T-cell (primary cell): Measurements from ENCODE around the gene SRRM3. TPM values are rescaled to one million over a fixed set of nuclear protein-coding genes. Genes with fewer than 3 reads are reported as not detected.
"Not testable (repeated sequence)": the region's sequence is repeated elsewhere in the genome, so short reads cannot be mapped to it uniquely, and the experiment has no call there.

Source experiments
- ATAC-seq, 4 experiments: fragments of 200-7000 bp in 3 of 4; fragments of 150-1000 bp in 1 of 4; cut with Tn5 transposase; replicated peaks in 1 of 4; 1 replicate in 3 of 4; 2 replicates in 1 of 4; pipeline ENCODE4 v1.10.0; 2021; ENCODE audit warnings: moderate library complexity in 3 of 4, mild to moderate bottlenecking in 2 of 4, moderate number of reproducible peaks in 1 of 4
- CTCF ChIA-PET, 2 donors: fragments of 300-600 bp; sonication (Branson Sonifier 250); formaldehyde crosslinking; loops; one replicate each; lab custom pipeline; 2022; ENCODE audit warnings: antibody characterized with exemption in 2 of 2; lab: Charles Lee
- POLR2A ChIA-PET, 2 donors: fragments of 300-600 bp; sonication (Branson Sonifier 250); formaldehyde crosslinking; loops; one replicate each; lab custom pipeline; 2022; ENCODE audit warnings: antibody characterized with exemption in 2 of 2; lab: Charles Lee
- DNase-seq, 35 experiments: peaks; one replicate each; pipeline versions ENCODE4 v3.0.0 to v3.0.0-alpha.2; 2013 to 2023
- H3K27ac ChIP-seq: one replicate; pipeline ENCODE4 v1.5.1; 2013; ENCODE audit warnings: low read length
- H3K27me3 ChIP-seq, 2 experiments: replicated peaks in 1 of 2; 1 replicate in 1 of 2; 2 replicates in 1 of 2; pipeline versions ENCODE4 v1.6.1 to v1.7.0; 2013; ENCODE audit warnings: low read length in 1 of 2, mixed read lengths in 1 of 2; ENCODE audit not compliant: control insufficient read depth in 2 of 2, insufficient read depth in 2 of 2; ENCODE audit errors: extremely low read depth in 1 of 2
- H3K36me3 ChIP-seq, 2 donors: 1 replicate in 1 of 2; 2 replicates in 1 of 2; pipeline versions ENCODE4 v1.6.1 to v1.7.0; 2013; ENCODE audit warnings: low read length in 1 of 2; ENCODE audit not compliant: control insufficient read depth in 2 of 2, insufficient read depth in 1 of 2; ENCODE audit errors: extremely low read depth in 1 of 2
- H3K4me1 ChIP-seq, 2 experiments: 1 replicate in 1 of 2; 2 replicates in 1 of 2; pipeline versions ENCODE4 v1.6.1 to v1.7.0; 2013; ENCODE audit warnings: low read length in 2 of 2, mixed read lengths in 1 of 2; ENCODE audit not compliant: insufficient read depth in 2 of 2, control insufficient read depth in 1 of 2; ENCODE audit errors: extremely low read depth in 1 of 2
- H3K4me3 ChIP-seq, 2 donors: 1 replicate in 1 of 2; 2 replicates in 1 of 2; pipeline versions ENCODE4 v1.5.1 to v1.7.0; 2013; ENCODE audit warnings: mild to moderate bottlenecking in 2 of 2, low read length in 1 of 2, moderate library complexity in 1 of 2; ENCODE audit not compliant: control insufficient read depth in 1 of 2; ENCODE audit errors: extremely low read depth in 1 of 2
- H3K9me3 ChIP-seq: 2 replicates; pipeline ENCODE4 v1.7.0; 2013
- H3K27ac Mint-ChIP-seq, 2 donors: one replicate each; pipeline ENCODE4 v1.8.0; 2020 to 2021; ENCODE audit warnings: mild to moderate bottlenecking in 2 of 2, mixed read lengths in 2 of 2
- H3K27me3 Mint-ChIP-seq, 2 donors: one replicate each; pipeline ENCODE4 v1.8.0; 2021 to 2022; ENCODE audit warnings: mixed read lengths in 2 of 2
- H3K36me3 Mint-ChIP-seq: one replicate; pipeline ENCODE4 v1.8.0; 2021; ENCODE audit warnings: mixed read lengths
- H3K4me1 Mint-ChIP-seq, 3 donors: one replicate each; pipeline ENCODE4 v1.8.0; 2020 to 2022; ENCODE audit warnings: mixed read lengths in 3 of 3, mild to moderate bottlenecking in 1 of 3
- H3K4me3 Mint-ChIP-seq, 3 donors: one replicate each; pipeline ENCODE4 v1.8.0; 2020 to 2022; ENCODE audit warnings: mild to moderate bottlenecking in 3 of 3, mixed read lengths in 3 of 3, moderate library complexity in 3 of 3
- H3K9me3 Mint-ChIP-seq, 3 donors: one replicate each; pipeline ENCODE4 v1.8.0; 2020 to 2022; ENCODE audit warnings: mixed read lengths in 3 of 3
- WGBS: methylation state at CpG from one replicate; pipeline ENCODE4 v1.1.5; 2013; ENCODE audit warnings: missing lambda C conversion rate; ENCODE audit not compliant: insufficient coverage; 5-methylcytosine and 5-hydroxymethylcytosine counted together
- total RNA-seq, 35 experiments: library from RNA in 6 of 35; stranded (reverse) in 6 of 35; fragments of 120-200 nt in 1 of 35; gene quantifications; one replicate each; pipeline versions ENCODE4 v1.2.1 to v1.2.4 and lab custom pipeline; 2013 to 2026

Gene SRRM3
- total RNA-seq, 5 donors from 2014 or later (not counting 1 experiment from before 2014, with no cell fraction given), result not detected

GRCh38 chr7:76314740-76315139, 113.0 kb downstream of the SRRM3 start:
- not testable (repeated sequence) for H3K27ac Mint-ChIP-seq, H3K27ac ChIP-seq, DNase-seq, ATAC-seq, H3K9me3 Mint-ChIP-seq, H3K27me3 Mint-ChIP-seq, H3K36me3 ChIP-seq, H3K27me3 ChIP-seq, H3K4me3 Mint-ChIP-seq, H3K9me3 ChIP-seq, H3K4me3 ChIP-seq, H3K36me3 Mint-ChIP-seq
- H3K4me1 Mint-ChIP-seq, result peaks cover 22 to 27% (median 23%) of the 10 kb centered on the region in 3 donors
- peaks cover 6 to 32% of the 10 kb centered on the region in 2 experiments for H3K4me1 ChIP-seq
- ChIA-PET CTCF (interaction anchor here (0.6 to 3.1 kb wide), 14 partner anchors 9 to 1585 kb away, joined by 3 to 14 read pairs (median 5); partner anchors contain the start of gene YWHAG (in 2 of the 2)), POLR2A (interaction anchor here in 1 of 2 donors (0.6 kb wide), 1 partner anchor 29 kb away, joined by 3 read pairs; no protein-coding TSS in a partner anchor)
- WGBS, result 82% methylated on average over 2 of the region's 6 CpGs

GRCh38 chr7:76315364-76315763, 113.7 kb downstream of the SRRM3 start:
- Histone ChIP-seq H3K9me3 (no peaks in the 10 kb centered on the region), H3K27me3 (no peaks in the 10 kb centered on the region), H3K4me3 (no peak overlapping the region), H3K27ac (no peak overlapping the region), H3K4me1 (peaks cover 6 to 36% of the 10 kb centered on the region in 2 experiments), H3K36me3 (no peaks in the 10 kb centered on the region)
- Mint-ChIP-seq H3K4me1 (peaks cover 24 to 27% (median 26%) of the 10 kb centered on the region in 3 donors), H3K4me3 (no peak overlapping the region), H3K27ac (no peak overlapping the region), H3K27me3 (no peaks in the 10 kb centered on the region), H3K36me3 (no peaks in the 10 kb centered on the region), H3K9me3 (no peaks in the 10 kb centered on the region)
- ATAC-seq (no peak), DNase-seq (no peak)
- ChIA-PET POLR2A (no interaction called here), CTCF (interaction anchor here (0.8 to 3.1 kb wide), 7 partner anchors 9 to 138 kb away, joined by 3 to 10 read pairs (median 3); partner anchors contain the start of gene YWHAG (in 1 of the 2))
- 54% methylated on average over 5 of the region's 5 CpGs for WGBS

- no peaks in the 10 kb centered on the region for H3K36me3 ChIP-seq
- H3K27me3 Mint-ChIP-seq, result no peaks in the 10 kb centered on the region
- H3K9me3 Mint-ChIP-seq, result no peaks in the 10 kb centered on the region
- CTCF ChIA-PET, result interaction anchor here (0.6 to 1.5 kb wide), 4 partner anchors 26 to 141 kb away, joined by 3 read pairs; no protein-coding TSS in a partner anchor
- peak overlapping the region; percentile 80 to 92 (median 81) for H3K4me3 Mint-ChIP-seq
- ATAC-seq (no peak), DNase-seq (no peak)
- H3K4me1 Mint-ChIP-seq, result peaks cover 24 to 27% (median 26%) of the 10 kb centered on the region in 3 donors
- no peaks in the 10 kb centered on the region for H3K9me3 ChIP-seq
- H3K27me3 ChIP-seq, result no peaks in the 10 kb centered on the region
- peaks cover 6 to 36% of the 10 kb centered on the region in 2 experiments for H3K4me1 ChIP-seq
- no peaks in the 10 kb centered on the region for H3K36me3 Mint-ChIP-seq
- 66% methylated on average over 9 of the region's 14 CpGs for WGBS
- POLR2A ChIA-PET, result interaction anchor here in 1 of 2 donors (0.7 kb wide), 1 partner anchor 40 kb away, joined by 5 read pairs; no protein-coding TSS in a partner anchor
- peak overlapping the region; percentile 92 to 95 for H3K27ac Mint-ChIP-seq
- H3K4me3 ChIP-seq, result peak overlapping the region; percentile 76 to 98
- H3K27ac ChIP-seq, result peak overlapping the region; percentile 83
Observed at GRCh38 chr7:76316984-76317781, 115.5 kb downstream of the SRRM3 start.

GRCh38 chr7:76317782-76318487, 116.2 kb downstream of the SRRM3 start:
- CTCF ChIA-PET, result interaction anchor here in 1 of 2 donors (0.7 to 1.1 kb wide), 4 partner anchors 10 to 118 kb away, joined by 3 to 6 read pairs (median 4); no protein-coding TSS in a partner anchor
- POLR2A ChIA-PET, result interaction anchor here (0.5 to 1.1 kb wide), 2 partner anchors 40 to 184 kb away, joined by 4 to 5 read pairs; no protein-coding TSS in a partner anchor
- H3K36me3 ChIP-seq, result no peaks in the 10 kb centered on the region

GRCh38 chr7:76318488-76319353, 117.0 kb downstream of the SRRM3 start:
- H3K36me3 Mint-ChIP-seq, result no peaks in the 10 kb centered on the region
- H3K4me3 Mint-ChIP-seq, result peak overlapping the region; percentile 80 to 92 (median 81)
- Histone ChIP-seq H3K36me3 (no peaks in the 10 kb centered on the region), H3K27me3 (no peaks in the 10 kb centered on the region), H3K9me3 (no peaks in the 10 kb centered on the region), H3K4me3 (peak overlapping the region; percentile 76 to 98), H3K27ac (peak overlapping the region; percentile 83), H3K4me1 (peaks cover 6 to 34% of the 10 kb centered on the region in 2 experiments)
- ATAC-seq (peak; percentile 38 to 44 (median 42)), DNase-seq (peak; percentile 16 to 79 (median 49))
- POLR2A ChIA-PET, result interaction anchor here (0.5 to 1.1 kb wide), 3 partner anchors 38 to 183 kb away, joined by 3 to 5 read pairs (median 4); no protein-coding TSS in a partner anchor
- 6% methylated on average over 16 of the region's 25 CpGs for WGBS
- CTCF ChIA-PET, result interaction anchor here in 1 of 2 donors (0.6 to 1.1 kb wide), 5 partner anchors 9 to 684 kb away, joined by 3 to 6 read pairs (median 4); no protein-coding TSS in a partner anchor
- H3K27ac Mint-ChIP-seq, result peak overlapping the region; percentile 92 to 95
- H3K9me3 Mint-ChIP-seq, result no peaks in the 10 kb centered on the region
- H3K4me1 Mint-ChIP-seq, result peaks cover 24 to 27% (median 26%) of the 10 kb centered on the region in 3 donors
- no peaks in the 10 kb centered on the region for H3K27me3 Mint-ChIP-seq

More at GRCh38 chr7:76317782-76318487, 116.2 kb downstream of the SRRM3 start:
- no peaks in the 10 kb centered on the region for H3K9me3 ChIP-seq
- H3K4me1 ChIP-seq, result peaks cover 6 to 36% of the 10 kb centered on the region in 2 experiments
- ATAC-seq (peak; percentile 94 to 96 (median 95)), DNase-seq (peak; percentile 85 to 97 (median 94))
- under 1% methylated on average over 35 of the region's 50 CpGs for WGBS
- H3K27me3 ChIP-seq, result no peaks in the 10 kb centered on the region
- peak overlapping the region; percentile 83 for H3K27ac ChIP-seq
- Mint-ChIP-seq H3K27ac (peak overlapping the region; percentile 92 to 95), H3K9me3 (no peaks in the 10 kb centered on the region), H3K4me3 (peak overlapping the region; percentile 80 to 92 (median 81)), H3K27me3 (no peaks in the 10 kb centered on the region), H3K4me1 (peaks cover 24 to 27% (median 26%) of the 10 kb centered on the region in 3 donors), H3K36me3 (no peaks in the 10 kb centered on the region)
- peak overlapping the region; percentile 76 to 98 for H3K4me3 ChIP-seq
